Kidney (tissue), 14 donors: ENCODE measurements around the gene CABP1. TPM values are rescaled to one million over a fixed set of nuclear protein-coding genes. Genes with fewer than 3 reads are reported as not detected.

Experiments
- DNase-seq, 5 donors: peaks; one replicate each; pipeline ENCODE4 v3.0.0-alpha.2; 2013 to 2020
- FAIRE-seq: peaks from 2 replicates; lab custom pipeline; 2012; peaks lifted over from hg19 to GRCh38; lab: Jason Lieb, UNC
- H3K27ac ChIP-seq, 2 donors: one replicate each; pipeline ENCODE4 v1.7.0; 2013; ENCODE audit warnings: low read depth in 2 of 2, low read length in 2 of 2, inconsistent platforms in 1 of 2
- H3K27me3 ChIP-seq: one replicate; pipeline ENCODE4 v1.7.1; 2013; ENCODE audit warnings: low read length, inconsistent platforms; ENCODE audit not compliant: control insufficient read depth, insufficient read depth
- H3K36me3 ChIP-seq, 3 donors: one replicate each; pipeline versions ENCODE4 v1.7.0 to v1.7.1; 2013; ENCODE audit warnings: low read length in 3 of 3, control low read depth in 1 of 3, inconsistent platforms in 1 of 3; ENCODE audit not compliant: insufficient read depth in 3 of 3, control insufficient read depth in 2 of 3
- H3K4me1 ChIP-seq, 3 donors: one replicate each; pipeline versions ENCODE4 v1.7.0 to v1.7.1; 2013; ENCODE audit warnings: low read length in 3 of 3, inconsistent platforms in 1 of 3, low read depth in 1 of 3; ENCODE audit not compliant: control insufficient read depth in 2 of 3, insufficient read depth in 2 of 3
- H3K4me3 ChIP-seq, 3 donors: one replicate each; pipeline versions ENCODE4 v1.7.0 to v1.8.1; 2013; ENCODE audit warnings: low read length in 3 of 3, control low read depth in 1 of 3, inconsistent platforms in 1 of 3
- H3K9ac ChIP-seq, 3 donors: one replicate each; pipeline versions ENCODE4 v1.7.0 to v1.7.1; 2013; ENCODE audit warnings: low read length in 3 of 3, control low read depth in 1 of 3, inconsistent platforms in 1 of 3
- H3K9me3 ChIP-seq, 3 donors: one replicate each; pipeline versions ENCODE4 v1.7.0 to v1.7.1; 2013; ENCODE audit warnings: low read length in 3 of 3, control low read depth in 1 of 3, inconsistent platforms in 1 of 3; ENCODE audit not compliant: control insufficient read depth in 2 of 3, insufficient read depth in 1 of 3
- intact Hi-C: fragments of 100-400 bp; cut with DNase I; formaldehyde crosslinking; loops from one replicate; pipeline ENCODE4 v1.11.1; 2022
- polyA plus RNA-seq: library from polyadenylated mRNA; stranded (reverse); fragments of 350-450 nt; fragmentation: Illumina TruSeq; extraction: RNeasy Lipid Tissue Mini Kit (QIAGEN cat#74804); gene quantifications from one replicate; pipeline ENCODE4 v1.2.3, GENCODE V29; 2014; ENCODE audit warnings: low read depth, low replicate concordance; ENCODE audit not compliant: insufficient read depth
- total RNA-seq: library from RNA; stranded (reverse); fragmentation: NEBNext Ultra II Directional; extraction: Animal tissue kit (Norgen Biotek cat#: 25700); gene quantifications from one replicate; pipeline ENCODE4 v1.2.1, GENCODE V29; 2021
- TF ChIP-seq, protein P1 (sequence below): IDR thresholded peaks from 3 replicates; pipeline ENCODE4 v1.5.1; 2012; ENCODE audit warnings: mild to moderate bottlenecking, moderate library complexity, borderline replicate concordance; ENCODE audit not compliant: insufficient read depth; ENCODE audit errors: extremely low read depth
- donor health status: control.
- donor health status: control.
- donor health status: control.
- donor health status: control.
- donor health status: control.
- donor health status: DM: yes; HTN: yes; CAD: no.
- donor health status: Normal renal cell carcinoma (clear cell type).

The CABP1 gene
- total and polyA plus RNA-seq, 2 donors from 2014 or later: 2.0 to 24.1 TPM

- TF ChIP-seq, protein P1, sequence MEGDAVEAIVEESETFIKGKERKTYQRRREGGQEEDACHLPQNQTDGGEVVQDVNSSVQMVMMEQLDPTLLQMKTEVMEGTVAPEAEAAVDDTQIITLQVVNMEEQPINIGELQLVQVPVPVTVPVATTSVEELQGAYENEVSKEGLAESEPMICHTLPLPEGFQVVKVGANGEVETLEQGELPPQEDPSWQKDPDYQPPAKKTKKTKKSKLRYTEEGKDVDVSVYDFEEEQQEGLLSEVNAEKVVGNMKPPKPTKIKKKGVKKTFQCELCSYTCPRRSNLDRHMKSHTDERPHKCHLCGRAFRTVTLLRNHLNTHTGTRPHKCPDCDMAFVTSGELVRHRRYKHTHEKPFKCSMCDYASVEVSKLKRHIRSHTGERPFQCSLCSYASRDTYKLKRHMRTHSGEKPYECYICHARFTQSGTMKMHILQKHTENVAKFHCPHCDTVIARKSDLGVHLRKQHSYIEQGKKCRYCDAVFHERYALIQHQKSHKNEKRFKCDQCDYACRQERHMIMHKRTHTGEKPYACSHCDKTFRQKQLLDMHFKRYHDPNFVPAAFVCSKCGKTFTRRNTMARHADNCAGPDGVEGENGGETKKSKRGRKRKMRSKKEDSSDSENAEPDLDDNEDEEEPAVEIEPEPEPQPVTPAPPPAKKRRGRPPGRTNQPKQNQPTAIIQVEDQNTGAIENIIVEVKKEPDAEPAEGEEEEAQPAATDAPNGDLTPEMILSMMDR: no peak
- peak overlapping the region in 1 of 3 donors; percentile 39 for H3K4me3 ChIP-seq
- H3K9me3 ChIP-seq: no peaks in the 10 kb centered on the region
- FAIRE-seq: no peak
- H3K27ac ChIP-seq: no peak overlapping the region
- peaks cover 25% of the 10 kb centered on the region for H3K27me3 ChIP-seq
- DNase-seq: peak in 1 of 5 donors; percentile 18
- no peaks in the 10 kb centered on the region for H3K36me3 ChIP-seq
- H3K4me1 ChIP-seq: peaks cover 0 to 4% (median 0%) of the 10 kb centered on the region in 3 donors
- no peak overlapping the region for H3K9ac ChIP-seq
- intact Hi-C loops: loop anchor here (10.0 kb wide), 1 partner anchor 73 kb away; the partner anchor contains the start of gene UNC119B
These were observed 1.7 kb downstream of the CABP1 start for GRCh38 chr12:120642121-120642520.

- H3K27me3 ChIP-seq: peaks cover 25% of the 10 kb centered on the region
- DNase-seq: peak in 1 of 5 donors; percentile 1
- intact Hi-C loops: loop anchor here (10.0 kb wide), 1 partner anchor 72 kb away; the partner anchor contains the start of gene UNC119B
- H3K4me3 ChIP-seq: no peak overlapping the region
- no peaks in the 10 kb centered on the region for H3K9me3 ChIP-seq
- no peak for FAIRE-seq
- TF ChIP-seq, protein P1: no peak
- no peaks in the 10 kb centered on the region for H3K36me3 ChIP-seq
- H3K27ac ChIP-seq: no peak overlapping the region
- H3K4me1 ChIP-seq: peaks cover 0 to 4% (median 0%) of the 10 kb centered on the region in 3 donors
- H3K9ac ChIP-seq: no peak overlapping the region
These were observed 2.4 kb downstream of the CABP1 start for GRCh38 chr12:120642826-120643225.

DNA sequence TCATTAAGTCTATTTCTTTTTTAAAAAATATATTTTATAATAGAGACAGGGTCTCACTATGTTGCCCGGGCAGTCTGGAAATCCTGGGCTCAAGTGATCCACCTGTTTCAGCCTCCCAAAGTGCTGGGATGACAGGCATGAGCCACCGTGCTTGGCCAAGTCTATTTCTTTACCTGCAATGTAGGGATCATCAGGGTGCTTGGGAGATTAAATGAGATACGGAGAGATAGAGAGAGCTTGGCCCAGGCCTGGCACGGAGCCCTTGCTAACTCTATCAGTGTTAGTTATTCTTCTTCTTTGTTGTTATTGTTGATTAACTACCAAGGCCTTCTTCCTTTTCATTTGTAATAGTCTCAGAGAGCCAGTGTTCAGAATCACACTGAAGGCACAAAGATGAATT is 3.1 kb downstream of the CABP1 start:
- intact Hi-C loops: loop anchor here (10.0 kb wide), 1 partner anchor 71 kb away; the partner anchor contains the start of gene UNC119B
- FAIRE-seq: no peak
- Histone ChIP-seq H3K9ac (no peak overlapping the region), H3K4me3 (no peak overlapping the region), H3K27ac (no peak overlapping the region), H3K27me3 (peaks cover 25% of the 10 kb centered on the region), H3K9me3 (no peaks in the 10 kb centered on the region), H3K36me3 (no peaks in the 10 kb centered on the region), H3K4me1 (peaks cover 0 to 4% (median 0%) of the 10 kb centered on the region in 3 donors)
- TF ChIP-seq, protein P1: no peak
- peak in 1 of 5 donors; percentile 10 for DNase-seq
